Activated naive CD4-positive, alpha-beta T cell (primary cell): ENCODE results near the gene SERPINB2.
A peak's percentile ranks its signal among the peaks of the same experiment; 100 is the strongest.
"Not testable (repeated sequence)": the region's sequence is repeated elsewhere in the genome, so short reads cannot be mapped to it uniquely, and the experiment has no call there.

Source experiments
- DNase-seq, 4 experiments: peaks; one replicate each; lab custom pipeline; 2025; lab: John Stamatoyannopoulos, UW

Gene SERPINB2

GRCh38 chr18:63936932-63937393, 49.5 kb downstream of the SERPINB2 start:
- no peak for DNase-seq

GRCh38 chr18:63940008-63940407, 52.5 kb downstream of the SERPINB2 start:
- DNase-seq = no peak

- not testable (repeated sequence) for DNase-seq
Measured at GRCh38 chr18:63940543-63941050, 53.1 kb downstream of the SERPINB2 start.

- no peak for DNase-seq
Measured at GRCh38 chr18:63947051-63947790, 59.7 kb downstream of the SERPINB2 start.

- peak in 1 of 4 experiments; percentile 11 for DNase-seq
Measured at GRCh38 chr18:63949068-63949737, 61.7 kb downstream of the SERPINB2 start, which contains the start of gene HMSD. TSS of gene HMSD (plus strand) at chr18:63949301. CDS start at chr18:63953456, 4,155 bp downstream.

GRCh38 chr18:63951302-63951705, 63.8 kb downstream of the SERPINB2 start:
- no peak for DNase-seq
